Right lobe of liver (tissue), 4 donors: Measurements from ENCODE around the gene ABL1.

ENCODE experiments used
- POLR2A ChIP-seq: fragments of 450-650 bp; IDR thresholded peaks from one replicate; pipeline ENCODE4 v1.6.1; 2017; ENCODE audit warnings: antibody characterized with exemption, mild to moderate bottlenecking
- TF ChIP-seq, protein P1 (sequence below), 4 donors: fragments of 200-600 bp in 3 of 4; fragments of 450-650 bp in 1 of 4; IDR thresholded peaks; one replicate each; pipeline versions ENCODE4 v1.5.1 to v1.8.0; 2016 to 2022; ENCODE audit warnings: antibody characterized with exemption in 4 of 4, mild to moderate bottlenecking in 2 of 4
- donor health status: DM: no; HTN: no; CAD: no.
- donor health status: DM: no; HTN: no; CAD: no.
- donor health status: DM: no; HTN: yes; CAD: no.

DNA sequence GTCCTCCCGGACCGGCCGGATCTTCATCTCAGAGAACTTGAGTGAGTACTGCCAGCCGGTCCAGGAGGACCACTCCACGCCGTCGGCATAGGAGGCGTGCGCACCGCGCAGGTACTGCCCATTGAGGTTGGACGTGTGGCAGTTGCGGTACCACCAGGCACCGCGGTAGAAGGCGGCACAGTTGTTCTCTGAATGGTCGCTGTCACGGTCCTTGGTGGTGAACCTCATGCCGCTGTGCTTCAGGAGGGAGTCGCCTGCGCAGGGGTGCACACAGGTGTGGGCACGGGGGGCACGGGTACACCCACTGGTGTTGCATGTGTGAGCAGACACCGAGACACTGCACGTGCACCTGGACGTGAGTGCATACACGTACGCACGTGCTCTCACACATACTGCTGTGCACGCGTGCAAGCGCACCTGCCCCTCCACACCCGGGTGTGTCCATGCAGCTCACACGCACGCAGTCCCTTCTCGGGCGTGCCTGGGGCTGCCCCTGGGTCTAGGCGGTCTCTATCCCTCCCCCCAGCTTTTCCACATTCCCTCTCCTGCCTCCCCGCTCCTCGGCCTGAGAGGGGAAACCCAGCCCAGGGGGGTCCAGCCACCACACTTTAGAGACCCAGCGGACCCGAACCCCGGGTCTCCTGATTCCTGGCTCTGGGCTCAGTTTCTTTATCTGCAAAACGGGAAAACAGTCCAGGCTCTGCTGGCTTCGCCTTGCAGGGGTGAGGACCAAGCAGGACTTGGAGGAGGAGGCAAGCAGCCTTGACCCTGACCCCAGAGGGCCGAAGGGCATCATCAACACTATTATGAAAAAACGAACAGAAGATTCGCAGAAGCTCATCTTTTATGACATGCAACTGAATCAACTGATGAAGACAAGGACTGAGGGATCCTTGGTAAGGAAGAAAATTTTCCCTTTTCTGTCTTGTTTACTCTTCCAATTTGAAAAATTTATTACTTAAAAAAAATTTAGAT, 69.3 kb downstream of the ABL1 start:
- TF ChIP-seq, protein P1, sequence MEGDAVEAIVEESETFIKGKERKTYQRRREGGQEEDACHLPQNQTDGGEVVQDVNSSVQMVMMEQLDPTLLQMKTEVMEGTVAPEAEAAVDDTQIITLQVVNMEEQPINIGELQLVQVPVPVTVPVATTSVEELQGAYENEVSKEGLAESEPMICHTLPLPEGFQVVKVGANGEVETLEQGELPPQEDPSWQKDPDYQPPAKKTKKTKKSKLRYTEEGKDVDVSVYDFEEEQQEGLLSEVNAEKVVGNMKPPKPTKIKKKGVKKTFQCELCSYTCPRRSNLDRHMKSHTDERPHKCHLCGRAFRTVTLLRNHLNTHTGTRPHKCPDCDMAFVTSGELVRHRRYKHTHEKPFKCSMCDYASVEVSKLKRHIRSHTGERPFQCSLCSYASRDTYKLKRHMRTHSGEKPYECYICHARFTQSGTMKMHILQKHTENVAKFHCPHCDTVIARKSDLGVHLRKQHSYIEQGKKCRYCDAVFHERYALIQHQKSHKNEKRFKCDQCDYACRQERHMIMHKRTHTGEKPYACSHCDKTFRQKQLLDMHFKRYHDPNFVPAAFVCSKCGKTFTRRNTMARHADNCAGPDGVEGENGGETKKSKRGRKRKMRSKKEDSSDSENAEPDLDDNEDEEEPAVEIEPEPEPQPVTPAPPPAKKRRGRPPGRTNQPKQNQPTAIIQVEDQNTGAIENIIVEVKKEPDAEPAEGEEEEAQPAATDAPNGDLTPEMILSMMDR (IDR thresholded peaks at IDR 0.05): no peak
- no peak for TF ChIP-seq POLR2A
